SU-DHL-6 (cell line): ENCODE data around the gene CELSR1.

Source experiments
- H2AFZ ChIP-seq: fragments of 200-600 bp; sonication (generic); 2 replicates; pipeline ENCODE4 v1.6.1; 2014; ENCODE audit warnings: low read depth, mild to moderate bottlenecking, moderate library complexity, mixed read lengths, antibody characterized with exemption, low read length; ENCODE audit not compliant: severe bottlenecking
- H3F3A ChIP-seq: fragments of 200-600 bp; shearing (Covaris generic); 2 replicates; pipeline ENCODE4 v1.6.0; 2016; ENCODE audit warnings: antibody characterized with exemption, mild to moderate bottlenecking; ENCODE audit not compliant: insufficient read depth
- H3K27ac ChIP-seq: fragments of 200-600 bp; sonication (generic); 2 replicates; pipeline ENCODE4 v1.5.1; 2016; ENCODE audit warnings: low read depth, mild to moderate bottlenecking, low read length, moderate library complexity, mixed read lengths
- H3K27me3 ChIP-seq: fragments of 200-600 bp; sonication (generic), shearing (Covaris generic); 2 replicates; pipeline ENCODE4 v1.6.0; 2014; ENCODE audit warnings: mild to moderate bottlenecking, low read length
- H3K36me3 ChIP-seq: fragments of 200-600 bp; sonication (generic); 2 replicates; pipeline ENCODE4 v1.6.1; 2014; ENCODE audit warnings: mild to moderate bottlenecking, low read length, mixed read lengths
- H3K4me2 ChIP-seq: fragments of 300-600, 200-600 bp; shearing (Covaris generic), sonication (generic); 2 replicates; pipeline ENCODE4 v1.6.0; 2014; ENCODE audit warnings: low read length, low read depth, mild to moderate bottlenecking; ENCODE audit not compliant: poor library complexity, severe bottlenecking
- H3K4me3 ChIP-seq: fragments of 200-600 bp; sonication (generic); 2 replicates; pipeline ENCODE4 v1.5.1; 2014; ENCODE audit warnings: antibody characterized with exemption, low read length, mild to moderate bottlenecking, mixed read lengths; ENCODE audit not compliant: insufficient read depth, poor library complexity, severe bottlenecking
- H3K79me2 ChIP-seq: fragments of 200-600 bp; sonication (generic); 2 replicates; pipeline ENCODE4 v1.6.1; 2014; ENCODE audit warnings: mild to moderate bottlenecking, low read length, moderate library complexity; ENCODE audit not compliant: insufficient read depth
- H3K9ac ChIP-seq: fragments of 200-600 bp; sonication (generic); 2 replicates; pipeline ENCODE4 v1.7.0; 2014; ENCODE audit warnings: mild to moderate bottlenecking, low read length
- H3K9me2 ChIP-seq: fragments of 200-600 bp; sonication (generic); replicated peaks from 2 replicates; pipeline ENCODE4 v1.6.1; 2014; ENCODE audit warnings: low read length; ENCODE audit not compliant: insufficient read depth
- H3K9me3 ChIP-seq: fragments of 200-600 bp; sonication (generic); 2 replicates; pipeline ENCODE4 v1.6.1; 2014; ENCODE audit warnings: low read length, mixed read lengths; ENCODE audit not compliant: insufficient read depth
- H4K20me1 ChIP-seq: fragments of 200-600 bp; sonication (generic); 2 replicates; pipeline ENCODE4 v1.6.1; 2014; ENCODE audit warnings: low read depth, mild to moderate bottlenecking, antibody characterized with exemption, low read length, moderate library complexity, mixed read lengths
- EZH2phosphoT487 ChIP-seq: fragments of 200-600 bp; sonication (generic), shearing (Covaris generic); conservative IDR thresholded peaks from 2 replicates; pipeline ENCODE4 v1.6.1; 2018; ENCODE audit warnings: mild to moderate bottlenecking, antibody characterized with exemption, low read length, moderate library complexity, mixed read lengths
- TF ChIP-seq, protein P1 (sequence below): fragments of 200-600 bp; sonication (generic); IDR thresholded peaks from one replicate; pipeline ENCODE4 v1.5.1; 2017; ENCODE audit warnings: antibody characterized with exemption, mild to moderate bottlenecking, low read length, moderate library complexity; ENCODE audit not compliant: insufficient read depth, poor library complexity, severe bottlenecking

CELSR1 gene

DNA sequence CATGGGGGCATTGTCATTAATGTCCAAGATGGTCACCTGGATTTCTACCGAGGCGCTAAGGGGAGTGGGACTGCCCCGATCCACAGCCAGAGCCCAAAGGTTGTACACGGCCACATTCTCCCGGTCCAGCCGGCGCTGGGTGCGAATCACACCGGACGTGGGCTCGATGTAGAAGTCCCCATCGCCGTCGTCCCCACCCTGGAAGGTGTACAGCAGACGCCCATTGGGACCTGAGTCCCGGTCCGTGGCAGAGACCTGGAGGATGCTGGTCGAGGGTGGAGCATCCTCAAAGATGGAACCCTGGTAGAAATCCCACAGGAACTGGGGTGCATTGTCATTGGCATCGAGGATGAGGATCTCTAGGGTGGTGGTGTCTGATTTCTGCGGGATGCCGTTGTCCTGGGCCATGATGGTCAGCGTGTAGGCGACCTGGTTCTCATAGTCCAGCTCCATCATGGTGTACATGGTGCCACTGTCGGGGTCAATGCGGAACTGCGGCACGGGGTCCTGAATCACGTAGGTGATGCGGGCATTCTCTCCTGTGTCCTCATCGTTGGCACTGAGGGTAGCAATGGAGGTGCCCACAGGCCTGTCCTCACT is 3.1 kb downstream of the CELSR1 start:
- no peak overlapping the region for H2AFZ ChIP-seq
- no peaks in the 10 kb centered on the region for H3K27me3 ChIP-seq
- H3K4me3 ChIP-seq: no peak overlapping the region
- no peaks in the 10 kb centered on the region for H3F3A ChIP-seq
- H3K36me3 ChIP-seq: no peaks in the 10 kb centered on the region
- no peak overlapping the region for H3K4me2 ChIP-seq
- H3K27ac ChIP-seq: no peak overlapping the region
- H3K9me3 ChIP-seq: no peaks in the 10 kb centered on the region
- H4K20me1 ChIP-seq: no peaks in the 10 kb centered on the region
- TF ChIP-seq EZH2phosphoT487: no peak
- TF ChIP-seq, protein P1, sequence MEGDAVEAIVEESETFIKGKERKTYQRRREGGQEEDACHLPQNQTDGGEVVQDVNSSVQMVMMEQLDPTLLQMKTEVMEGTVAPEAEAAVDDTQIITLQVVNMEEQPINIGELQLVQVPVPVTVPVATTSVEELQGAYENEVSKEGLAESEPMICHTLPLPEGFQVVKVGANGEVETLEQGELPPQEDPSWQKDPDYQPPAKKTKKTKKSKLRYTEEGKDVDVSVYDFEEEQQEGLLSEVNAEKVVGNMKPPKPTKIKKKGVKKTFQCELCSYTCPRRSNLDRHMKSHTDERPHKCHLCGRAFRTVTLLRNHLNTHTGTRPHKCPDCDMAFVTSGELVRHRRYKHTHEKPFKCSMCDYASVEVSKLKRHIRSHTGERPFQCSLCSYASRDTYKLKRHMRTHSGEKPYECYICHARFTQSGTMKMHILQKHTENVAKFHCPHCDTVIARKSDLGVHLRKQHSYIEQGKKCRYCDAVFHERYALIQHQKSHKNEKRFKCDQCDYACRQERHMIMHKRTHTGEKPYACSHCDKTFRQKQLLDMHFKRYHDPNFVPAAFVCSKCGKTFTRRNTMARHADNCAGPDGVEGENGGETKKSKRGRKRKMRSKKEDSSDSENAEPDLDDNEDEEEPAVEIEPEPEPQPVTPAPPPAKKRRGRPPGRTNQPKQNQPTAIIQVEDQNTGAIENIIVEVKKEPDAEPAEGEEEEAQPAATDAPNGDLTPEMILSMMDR: no peak
- no peaks in the 10 kb centered on the region for H3K9me2 ChIP-seq
- H3K79me2 ChIP-seq: no peaks in the 10 kb centered on the region
- no peak overlapping the region for H3K9ac ChIP-seq

DNA sequence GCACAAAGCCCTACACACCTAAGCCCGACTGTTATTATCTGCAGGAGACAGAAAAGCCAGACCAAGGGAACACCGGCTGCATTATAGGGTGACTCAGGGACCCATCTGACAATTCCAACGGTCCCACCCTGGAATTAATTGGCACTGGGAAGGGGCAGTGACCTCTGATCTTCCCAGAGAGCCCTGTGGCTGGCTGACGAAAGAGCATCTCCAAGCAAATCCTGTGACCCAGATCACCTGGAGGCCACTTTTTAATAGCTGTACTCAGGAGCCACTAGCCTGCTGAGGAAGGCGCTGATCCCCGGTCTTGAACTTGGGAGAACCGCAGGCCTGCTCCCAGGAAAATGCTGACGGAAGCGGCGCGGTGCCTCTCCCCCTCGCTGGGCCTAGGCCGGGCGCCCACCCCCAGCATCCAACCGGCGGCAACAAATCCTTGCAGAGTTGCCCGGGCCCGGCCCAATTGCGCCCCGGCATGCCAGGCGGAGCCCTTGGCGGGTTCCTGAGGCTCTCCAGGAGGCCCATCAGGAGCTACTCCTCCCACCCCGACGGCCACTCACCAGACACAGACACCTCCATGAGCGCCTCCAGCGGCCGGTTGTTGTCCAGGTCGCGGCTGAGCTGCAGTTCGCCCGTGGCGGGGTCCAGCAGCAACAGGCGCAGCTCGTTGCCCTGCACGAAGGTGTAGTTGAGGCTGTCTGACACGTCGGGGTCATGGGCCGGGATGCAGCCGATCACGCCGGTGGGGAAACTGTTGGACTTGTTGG is 4.2 kb downstream of the CELSR1 start:
- Histone ChIP-seq H3K9me3 (no peaks in the 10 kb centered on the region), H3K9ac (no peak overlapping the region), H3K27ac (no peak overlapping the region), H4K20me1 (no peaks in the 10 kb centered on the region), H2AFZ (no peak overlapping the region), H3K36me3 (no peaks in the 10 kb centered on the region), H3K79me2 (no peaks in the 10 kb centered on the region), H3F3A (no peaks in the 10 kb centered on the region), H3K27me3 (no peaks in the 10 kb centered on the region), H3K4me3 (no peak overlapping the region), H3K4me2 (no peak overlapping the region), H3K9me2 (no peaks in the 10 kb centered on the region)
- TF ChIP-seq EZH2phosphoT487: no peak
- TF ChIP-seq, protein P1: no peak

DNA sequence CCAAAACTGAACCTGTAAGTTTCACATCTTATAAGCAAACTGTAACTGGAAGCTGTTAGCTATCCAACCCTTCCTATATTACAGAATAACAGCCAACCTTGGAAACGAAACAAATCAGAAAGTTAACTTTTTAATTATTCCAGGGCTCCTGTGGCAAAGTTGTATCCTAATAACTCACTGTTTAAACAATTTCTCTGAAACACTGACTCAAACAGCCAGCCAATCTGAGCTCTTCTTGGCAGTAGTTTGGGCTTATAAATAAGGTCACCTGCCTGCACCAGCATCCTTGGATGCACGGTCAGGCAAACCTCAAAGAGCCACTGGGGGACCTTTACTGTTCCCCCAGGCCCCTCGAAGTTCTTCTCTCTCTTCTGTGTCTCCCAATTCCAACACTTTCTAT is 5.0 kb downstream of the CELSR1 start:
- no peak overlapping the region for H3K27ac ChIP-seq
- H3K27me3 ChIP-seq: no peaks in the 10 kb centered on the region
- no peaks in the 10 kb centered on the region for H3K9me2 ChIP-seq
- H3K9ac ChIP-seq: no peak overlapping the region
- H3K9me3 ChIP-seq: no peaks in the 10 kb centered on the region
- H3K36me3 ChIP-seq: no peaks in the 10 kb centered on the region
- H3K4me2 ChIP-seq: no peak overlapping the region
- TF ChIP-seq EZH2phosphoT487: no peak
- TF ChIP-seq, protein P1: no peak
- H3K79me2 ChIP-seq: no peaks in the 10 kb centered on the region
- H4K20me1 ChIP-seq: no peaks in the 10 kb centered on the region
- no peak overlapping the region for H2AFZ ChIP-seq
- no peak overlapping the region for H3K4me3 ChIP-seq
- H3F3A ChIP-seq: no peaks in the 10 kb centered on the region
